IMR-90 (cell line): ENCODE results near the gene ARPC4.

ENCODE experiments used
- MXI1 ChIP-seq: IDR thresholded peaks from 2 replicates; pipeline ENCODE4 v1.6.1; 2012; ENCODE audit warnings: low read depth, mild to moderate bottlenecking, low read length, moderate library complexity, borderline replicate concordance
- POLR2A ChIP-seq: IDR thresholded peaks from 2 replicates; pipeline ENCODE4 v1.6.1; 2012; ENCODE audit warnings: mild to moderate bottlenecking, low read depth, low read length

DNA sequence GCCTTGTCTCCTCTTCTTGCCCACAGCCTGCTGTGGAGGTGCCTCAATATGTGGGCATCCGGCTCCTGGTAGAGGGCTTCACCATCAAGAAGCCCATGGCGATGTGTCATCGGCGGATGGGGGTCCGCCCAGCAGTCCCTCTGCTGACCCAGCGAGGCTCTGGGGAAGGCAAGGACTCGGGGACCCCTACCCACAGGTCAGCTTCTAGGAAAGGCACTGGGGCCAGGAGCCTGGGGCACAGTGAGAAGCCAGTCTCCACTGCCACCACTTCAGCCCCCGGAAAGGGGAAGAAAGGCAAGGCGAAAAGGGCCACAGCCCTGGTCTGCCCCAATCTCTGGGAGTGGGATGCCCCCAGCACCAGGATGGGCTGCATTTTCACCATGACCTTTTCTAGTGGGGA is 40.2 kb downstream of the ARPC4 start:
- TF ChIP-seq MXI1 = no peak
- TF ChIP-seq POLR2A = no peak
